Cardiac muscle cell (in vitro differentiated cells and primary cell): ENCODE data around the gene UNC80. TPM values are rescaled to one million over a fixed set of nuclear protein-coding genes. Genes with fewer than 3 reads are reported as not detected.

Experiments used
- DNase-seq, 2 donors: peaks; one replicate each; pipeline versions ENCODE4 v3.0.0 to v3.0.0-alpha.2; 2010 to 2017; ENCODE audit warnings: low read depth in 1 of 2, low spot score in 1 of 2
- H3K27ac ChIP-seq: fragments of 200-600 bp; sonication (generic); 2 replicates; pipeline ENCODE4 v1.5.1; 2016
- H3K27me3 ChIP-seq: fragments of 200-600 bp; sonication (generic); 2 replicates; pipeline ENCODE4 v1.6.0; 2016; ENCODE audit warnings: control low read depth
- H3K36me3 ChIP-seq: fragments of 200-600 bp; sonication (generic); 2 replicates; pipeline ENCODE4 v1.5.1; 2016; ENCODE audit warnings: control low read depth
- H3K4me1 ChIP-seq: fragments of 200-600 bp; sonication (generic); 2 replicates; pipeline ENCODE4 v1.8.1; 2017; ENCODE audit warnings: low read depth, mild to moderate bottlenecking, mixed run types
- H3K4me3 ChIP-seq: fragments of 200-600 bp; sonication (generic); 2 replicates; pipeline ENCODE4 v1.5.1; 2016; ENCODE audit warnings: mild to moderate bottlenecking
- H3K9me3 ChIP-seq: fragments of 200-600 bp; sonication (generic); 2 replicates; pipeline ENCODE4 v1.5.1; 2017; ENCODE audit warnings: low read depth, mild to moderate bottlenecking, control low read depth
- CTCF ChIP-seq: IDR thresholded peaks from 2 replicates; pipeline ENCODE4 v1.5.1; 2012; ENCODE audit warnings: low read depth, mild to moderate bottlenecking, low read length
- polyA plus RNA-seq: library from polyadenylated mRNA; unstranded; fragments of >200 nt; fragmentation: Nextera tagmentation; extraction: Ambion mirVana; gene quantifications from 2 replicates; pipeline ENCODE4 v1.2.1, GENCODE V29; 2016
- total RNA-seq: library from RNA; depleted of rRNA; stranded (reverse); fragments of >200 nt; gene quantifications from 2 replicates; pipeline ENCODE4 v1.2.3, GENCODE V29; 2016

UNC80 gene
- total and polyA plus RNA-seq, 2 experiments from 2014 or later = 0.39 to 0.54 TPM

DNA sequence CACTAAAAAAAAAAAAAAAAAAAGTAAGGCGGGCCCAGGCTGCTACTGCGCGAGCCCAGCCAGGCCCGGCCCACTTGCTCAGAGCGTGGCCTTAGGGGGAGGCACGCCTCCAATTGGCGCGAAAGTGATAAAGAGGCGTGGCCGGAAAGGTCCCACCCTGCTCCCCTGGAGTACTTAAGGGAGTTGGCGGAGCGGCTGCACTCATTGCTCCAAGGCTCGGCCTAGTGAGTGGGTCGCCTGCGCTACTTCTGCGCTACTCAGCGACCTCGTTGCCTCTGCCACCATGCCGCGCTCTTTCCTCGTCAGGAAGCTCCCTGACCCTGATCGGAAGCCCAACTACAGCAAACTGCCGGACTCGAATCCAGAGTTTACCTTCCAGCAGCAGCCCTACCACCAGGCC, 36.9 kb downstream of the UNC80 start:
- H3K27ac ChIP-seq = no peak overlapping the region
- no peaks in the 10 kb centered on the region for H3K4me1 ChIP-seq
- DNase-seq = no peak
- no peaks in the 10 kb centered on the region for H3K27me3 ChIP-seq
- H3K36me3 ChIP-seq = no peaks in the 10 kb centered on the region
- H3K9me3 ChIP-seq = no peaks in the 10 kb centered on the region
- TF ChIP-seq CTCF = no peak
- no peak overlapping the region for H3K4me3 ChIP-seq

DNA sequence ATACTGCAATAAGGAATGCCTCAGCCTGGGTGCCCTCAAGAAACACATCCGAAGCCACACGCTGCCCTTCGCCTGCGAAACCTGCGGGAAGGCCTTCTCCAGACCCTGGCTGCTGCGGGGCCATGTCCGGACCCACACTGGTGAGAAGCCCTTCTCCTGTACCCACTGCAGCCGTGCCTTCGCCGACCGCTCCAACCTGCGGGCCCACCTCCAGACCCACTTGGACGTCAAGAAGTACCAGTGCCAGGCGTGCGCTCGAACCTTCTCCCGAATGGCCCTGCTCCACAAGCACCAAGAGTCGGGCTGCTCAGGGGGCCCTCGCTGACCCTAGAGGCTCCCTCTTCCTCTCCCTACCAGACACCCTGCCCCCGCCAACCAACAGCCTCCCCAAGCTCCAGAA, 37.6 kb downstream of the UNC80 start:
- Histone ChIP-seq H3K4me1 (no peaks in the 10 kb centered on the region), H3K36me3 (no peaks in the 10 kb centered on the region), H3K9me3 (no peaks in the 10 kb centered on the region), H3K27ac (no peak overlapping the region), H3K27me3 (no peaks in the 10 kb centered on the region), H3K4me3 (no peak overlapping the region)
- TF ChIP-seq CTCF = no peak
- no peak for DNase-seq

GRCh38 chr2:209817844-209818271, 46.2 kb downstream of the UNC80 start:
- DNase-seq = no peak
- no peaks in the 10 kb centered on the region for H3K27me3 ChIP-seq
- no peaks in the 10 kb centered on the region for H3K36me3 ChIP-seq
- H3K4me1 ChIP-seq = peaks cover 3% of the 10 kb centered on the region
- no peaks in the 10 kb centered on the region for H3K9me3 ChIP-seq
- no peak overlapping the region for H3K27ac ChIP-seq
- no peak for TF ChIP-seq CTCF
- no peak overlapping the region for H3K4me3 ChIP-seq

GRCh38 chr2:209818939-209819338, 47.3 kb downstream of the UNC80 start:
- no peak for DNase-seq
- Histone ChIP-seq H3K27ac (no peak overlapping the region), H3K4me1 (peaks cover 3% of the 10 kb centered on the region), H3K9me3 (no peaks in the 10 kb centered on the region), H3K4me3 (no peak overlapping the region), H3K27me3 (no peaks in the 10 kb centered on the region), H3K36me3 (no peaks in the 10 kb centered on the region)
- TF ChIP-seq CTCF = no peak

GRCh38 chr2:209821806-209822205, 50.2 kb downstream of the UNC80 start:
- no peaks in the 10 kb centered on the region for H3K27me3 ChIP-seq
- DNase-seq = no peak
- no peak overlapping the region for H3K4me3 ChIP-seq
- TF ChIP-seq CTCF = no peak
- H3K9me3 ChIP-seq = no peaks in the 10 kb centered on the region
- no peak overlapping the region for H3K27ac ChIP-seq
- peaks cover 6% of the 10 kb centered on the region for H3K4me1 ChIP-seq
- H3K36me3 ChIP-seq = no peaks in the 10 kb centered on the region

DNA sequence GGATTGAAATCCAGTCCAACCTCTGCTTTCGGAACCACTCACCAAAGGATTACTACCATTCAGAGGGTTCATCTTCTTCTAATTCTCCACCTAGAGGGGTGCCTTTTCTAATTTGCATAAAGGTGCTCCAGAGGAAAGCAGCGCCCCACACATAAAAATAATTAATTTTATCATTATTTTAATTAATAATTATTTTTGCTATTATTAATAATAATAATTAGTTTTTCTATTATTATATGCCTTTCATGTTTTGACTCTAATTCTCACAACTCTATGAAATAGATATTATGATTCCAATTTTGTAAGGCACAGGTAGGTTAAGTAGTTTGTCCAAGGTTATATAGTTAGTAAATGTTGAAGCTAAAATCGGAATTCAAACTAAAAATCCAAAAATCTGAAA, 51.9 kb downstream of the UNC80 start:
- Histone ChIP-seq H3K9me3 (no peaks in the 10 kb centered on the region), H3K27me3 (no peaks in the 10 kb centered on the region), H3K4me3 (no peak overlapping the region), H3K27ac (no peak overlapping the region), H3K36me3 (no peaks in the 10 kb centered on the region), H3K4me1 (peaks cover 3% of the 10 kb centered on the region)
- no peak for DNase-seq
- TF ChIP-seq CTCF = no peak
